Measurements from ENCODE around the gene MICAL2.

The MICAL2 gene

DNA sequence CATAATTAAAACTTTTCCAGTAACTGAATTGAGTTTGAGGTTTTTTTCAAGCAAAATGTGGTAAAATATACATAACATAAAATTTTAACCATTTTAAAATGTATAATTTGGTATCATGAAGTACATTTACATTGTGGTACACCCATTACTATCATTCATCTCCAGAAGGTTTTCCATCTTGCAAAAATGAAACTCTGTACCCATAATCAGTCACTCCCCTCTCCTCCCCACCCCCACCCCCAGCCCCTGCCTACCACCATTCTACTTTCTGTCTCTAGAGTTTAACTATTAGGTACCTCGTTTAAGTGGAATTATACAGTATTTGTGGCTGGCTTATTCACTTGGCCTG is 63.7 kb downstream of the MICAL2 start:
- no peak for DNase-seq (ENCODE audit: low spot score)
- TF ChIP-seq, protein P1, sequence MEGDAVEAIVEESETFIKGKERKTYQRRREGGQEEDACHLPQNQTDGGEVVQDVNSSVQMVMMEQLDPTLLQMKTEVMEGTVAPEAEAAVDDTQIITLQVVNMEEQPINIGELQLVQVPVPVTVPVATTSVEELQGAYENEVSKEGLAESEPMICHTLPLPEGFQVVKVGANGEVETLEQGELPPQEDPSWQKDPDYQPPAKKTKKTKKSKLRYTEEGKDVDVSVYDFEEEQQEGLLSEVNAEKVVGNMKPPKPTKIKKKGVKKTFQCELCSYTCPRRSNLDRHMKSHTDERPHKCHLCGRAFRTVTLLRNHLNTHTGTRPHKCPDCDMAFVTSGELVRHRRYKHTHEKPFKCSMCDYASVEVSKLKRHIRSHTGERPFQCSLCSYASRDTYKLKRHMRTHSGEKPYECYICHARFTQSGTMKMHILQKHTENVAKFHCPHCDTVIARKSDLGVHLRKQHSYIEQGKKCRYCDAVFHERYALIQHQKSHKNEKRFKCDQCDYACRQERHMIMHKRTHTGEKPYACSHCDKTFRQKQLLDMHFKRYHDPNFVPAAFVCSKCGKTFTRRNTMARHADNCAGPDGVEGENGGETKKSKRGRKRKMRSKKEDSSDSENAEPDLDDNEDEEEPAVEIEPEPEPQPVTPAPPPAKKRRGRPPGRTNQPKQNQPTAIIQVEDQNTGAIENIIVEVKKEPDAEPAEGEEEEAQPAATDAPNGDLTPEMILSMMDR (IDR thresholded peaks at IDR 0.05; ENCODE audit: extremely low read depth, insufficient read depth, missing control alignments): no peak
- in situ Hi-C loops (cut with MboI; ENCODE audit: low pct_unique_long_range_greater_than_20kb, low sequenced_read_pairs, unreplicated experiment): no loop called here

DNA sequence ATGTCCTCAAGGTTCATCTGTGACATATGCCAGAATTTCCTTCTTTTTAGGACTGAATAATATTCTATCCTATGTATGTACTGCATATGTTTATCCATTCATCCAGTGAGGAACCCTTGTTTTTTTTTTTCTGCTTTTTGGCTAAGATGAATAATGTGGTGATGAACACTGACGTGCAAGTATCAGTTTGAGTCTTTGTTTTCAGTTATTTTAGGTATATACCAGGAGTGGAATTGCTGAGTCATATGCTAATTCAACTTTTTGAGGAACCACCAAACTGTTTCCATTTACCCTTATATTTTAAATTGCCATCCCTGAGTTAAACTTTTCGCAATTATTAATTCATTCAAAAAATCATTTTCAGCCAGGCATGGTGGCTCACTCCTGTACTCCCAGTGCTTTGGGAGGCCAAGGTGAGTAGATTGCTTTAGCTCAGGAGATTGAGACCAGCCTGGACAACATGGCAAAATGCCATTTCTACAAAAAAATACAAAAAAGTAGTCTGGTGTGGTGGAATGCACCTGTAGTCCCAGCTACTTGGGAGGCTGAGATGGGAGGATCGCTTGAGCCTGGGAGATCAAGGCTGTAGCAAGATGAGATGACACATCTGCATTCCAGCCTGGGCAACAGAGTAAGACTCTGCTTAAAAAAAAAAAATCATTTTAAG is 64.2 kb downstream of the MICAL2 start:
- TF ChIP-seq, protein P1 (IDR thresholded peaks at IDR 0.05; ENCODE audit: extremely low read depth, insufficient read depth, missing control alignments): no peak
- DNase-seq (ENCODE audit: low spot score): peak; percentile 41
- in situ Hi-C loops (cut with MboI; ENCODE audit: low pct_unique_long_range_greater_than_20kb, low sequenced_read_pairs, unreplicated experiment): no loop called here

DNA sequence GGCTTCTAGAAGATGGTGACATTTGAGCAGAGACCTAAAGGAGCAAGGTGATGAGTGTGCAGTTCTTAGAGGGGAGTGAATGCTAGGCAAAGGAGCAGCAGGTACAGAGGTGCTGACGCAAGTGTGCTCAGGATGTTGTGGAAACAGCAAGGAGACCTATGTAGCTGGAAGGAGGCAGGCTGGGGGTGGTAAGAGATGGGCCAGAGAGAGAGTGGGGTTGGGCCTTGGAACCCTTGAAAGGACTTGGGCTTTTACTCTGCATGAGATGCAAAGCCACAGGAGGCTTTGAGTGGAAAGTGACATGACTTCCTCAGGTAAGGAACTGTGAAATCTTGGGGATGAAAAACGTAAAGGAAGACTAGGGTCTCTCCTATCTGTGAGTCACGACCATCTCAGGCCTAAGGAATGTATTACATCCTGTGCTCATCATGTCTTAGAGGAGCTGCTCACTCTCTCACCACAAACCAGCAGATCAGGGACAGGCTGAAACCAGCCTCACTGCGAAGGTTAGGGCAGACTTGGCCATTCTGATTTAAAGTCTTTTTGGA is 65.4 kb downstream of the MICAL2 start:
- TF ChIP-seq, protein P1 (IDR thresholded peaks at IDR 0.05; ENCODE audit: extremely low read depth, insufficient read depth, missing control alignments): no peak
- in situ Hi-C loops (cut with MboI; ENCODE audit: low pct_unique_long_range_greater_than_20kb, low sequenced_read_pairs, unreplicated experiment): no loop called here
- no peak for DNase-seq (ENCODE audit: low spot score)

DNA sequence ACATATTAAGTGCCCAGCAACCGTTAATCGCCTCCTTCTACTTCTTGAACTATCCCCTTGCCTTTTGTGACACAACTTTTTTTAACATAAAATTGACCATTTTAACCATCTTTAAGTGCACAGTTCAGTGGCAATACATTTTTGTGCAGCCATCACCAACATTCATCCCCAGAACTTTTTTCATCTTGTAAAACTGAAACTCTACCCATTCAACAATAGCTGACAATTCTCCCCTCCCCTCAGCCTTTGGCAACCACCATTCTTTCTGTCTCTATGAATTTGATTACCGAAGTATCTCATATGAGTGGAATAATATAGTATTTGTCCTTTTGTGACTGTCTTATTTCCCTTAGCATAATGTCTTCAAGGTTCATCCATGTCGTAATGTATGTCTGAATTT is 66.0 kb downstream of the MICAL2 start:
- in situ Hi-C loops (cut with MboI; ENCODE audit: low pct_unique_long_range_greater_than_20kb, low sequenced_read_pairs, unreplicated experiment): no loop called here
- DNase-seq (ENCODE audit: low spot score): no peak
- TF ChIP-seq, protein P1 (IDR thresholded peaks at IDR 0.05; ENCODE audit: extremely low read depth, insufficient read depth, missing control alignments): no peak

DNA sequence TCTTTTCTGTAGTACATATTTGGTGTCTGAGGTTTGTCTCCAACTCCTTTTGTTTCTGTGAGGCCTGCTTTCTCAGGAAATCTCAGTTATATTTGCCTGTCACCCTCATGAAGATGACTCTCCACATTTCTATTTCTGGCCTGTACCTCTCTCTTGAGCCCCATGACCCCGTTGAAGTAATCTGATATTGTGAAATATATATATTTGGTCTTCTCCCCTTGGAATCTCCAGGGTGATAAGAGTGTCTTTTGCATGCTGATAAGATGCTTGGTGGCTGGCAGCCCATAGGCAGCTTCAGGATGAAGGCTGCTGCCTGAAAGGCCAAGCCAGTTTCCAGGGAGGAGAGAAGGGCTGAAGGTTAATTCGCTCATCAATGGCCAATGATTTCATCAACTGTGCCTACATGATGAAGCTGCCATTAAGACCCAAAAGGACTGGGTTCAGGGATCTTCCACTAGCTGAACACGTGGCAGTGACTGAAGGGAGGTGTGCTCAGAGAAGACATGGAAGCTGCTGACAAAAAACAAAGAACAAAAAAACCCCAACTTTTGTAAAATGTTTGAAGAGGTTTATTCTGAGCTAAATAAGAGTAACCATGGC is 67.4 kb downstream of the MICAL2 start:
- TF ChIP-seq, protein P1 (IDR thresholded peaks at IDR 0.05; ENCODE audit: extremely low read depth, insufficient read depth, missing control alignments): no peak
- in situ Hi-C loops (cut with MboI; ENCODE audit: low pct_unique_long_range_greater_than_20kb, low sequenced_read_pairs, unreplicated experiment): no loop called here
- no peak for DNase-seq (ENCODE audit: low spot score)

DNA sequence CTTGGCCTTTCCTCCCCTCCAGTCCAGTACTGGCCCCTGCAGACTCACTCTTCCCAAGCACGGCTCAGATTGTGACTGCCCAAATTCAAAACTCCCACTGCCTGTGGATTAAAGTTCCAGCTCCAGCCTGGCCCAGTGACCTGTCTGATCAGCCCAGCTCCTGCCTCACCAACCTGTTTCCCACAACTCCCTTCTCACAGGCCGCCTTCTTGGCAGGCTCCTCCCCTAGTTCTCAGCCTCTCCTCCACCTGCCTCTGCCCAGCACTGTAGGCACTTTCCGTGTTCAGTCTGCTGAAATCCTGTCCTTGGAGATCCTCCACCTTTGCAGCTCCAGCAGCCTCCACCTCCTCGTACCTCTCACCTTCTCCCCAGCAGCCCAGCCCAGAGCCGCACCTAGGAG is 68.6 kb downstream of the MICAL2 start:
- in situ Hi-C loops (cut with MboI; ENCODE audit: low pct_unique_long_range_greater_than_20kb, low sequenced_read_pairs, unreplicated experiment): no loop called here
- DNase-seq (ENCODE audit: low spot score): no peak
- TF ChIP-seq, protein P1 (IDR thresholded peaks at IDR 0.05; ENCODE audit: extremely low read depth, insufficient read depth, missing control alignments): no peak

Measured in GM13977 (cell line).